Loucy (cell line): Measurements from ENCODE around the gene WWC1.

Experiments
- EZH2phosphoT487 ChIP-seq: fragments of 200-600 bp; IDR thresholded peaks from 2 replicates; pipeline ENCODE4 v1.6.1; 2018; ENCODE audit warnings: antibody characterized with exemption, mild to moderate bottlenecking, moderate library complexity, borderline replicate concordance
- TF ChIP-seq, protein P1 (sequence below): fragments of 200-600 bp; sonication (generic); conservative IDR thresholded peaks from 2 replicates; pipeline ENCODE4 v1.5.1; 2014; ENCODE audit warnings: mild to moderate bottlenecking, antibody characterized with exemption, low read length

DNA sequence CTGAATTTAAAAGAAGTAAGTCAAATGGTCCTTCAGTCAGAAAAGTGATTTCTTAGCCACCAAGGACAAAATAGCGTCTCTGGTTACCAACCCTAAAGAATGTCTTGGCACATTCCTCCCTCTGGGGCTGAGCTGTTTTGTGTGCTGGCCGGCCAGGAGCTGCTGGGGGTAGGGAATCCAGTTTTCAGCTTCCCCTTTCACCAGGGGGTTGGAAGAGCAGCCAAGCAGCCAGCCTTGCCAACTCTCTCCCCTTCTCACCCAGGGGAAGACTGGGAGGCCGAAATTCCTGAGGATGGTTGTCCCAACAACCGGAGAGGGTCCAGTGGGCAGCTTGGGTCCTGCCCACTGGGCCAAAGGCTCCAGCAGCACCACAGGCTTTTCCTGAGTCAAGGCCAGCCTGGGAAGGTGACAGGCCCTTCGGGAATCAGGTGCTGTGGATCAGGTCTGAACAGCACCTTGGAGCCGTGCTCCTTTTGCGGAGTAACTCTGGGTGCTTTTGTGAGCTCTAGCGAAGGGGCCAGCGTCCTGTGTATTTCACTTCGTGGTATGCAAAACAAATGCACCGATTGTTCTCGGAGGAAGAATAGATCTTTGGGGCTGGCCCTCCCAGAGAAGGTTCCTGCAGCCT lies 4.2 kb downstream of the WWC1 start:
- TF ChIP-seq EZH2phosphoT487: no peak
- TF ChIP-seq, protein P1, sequence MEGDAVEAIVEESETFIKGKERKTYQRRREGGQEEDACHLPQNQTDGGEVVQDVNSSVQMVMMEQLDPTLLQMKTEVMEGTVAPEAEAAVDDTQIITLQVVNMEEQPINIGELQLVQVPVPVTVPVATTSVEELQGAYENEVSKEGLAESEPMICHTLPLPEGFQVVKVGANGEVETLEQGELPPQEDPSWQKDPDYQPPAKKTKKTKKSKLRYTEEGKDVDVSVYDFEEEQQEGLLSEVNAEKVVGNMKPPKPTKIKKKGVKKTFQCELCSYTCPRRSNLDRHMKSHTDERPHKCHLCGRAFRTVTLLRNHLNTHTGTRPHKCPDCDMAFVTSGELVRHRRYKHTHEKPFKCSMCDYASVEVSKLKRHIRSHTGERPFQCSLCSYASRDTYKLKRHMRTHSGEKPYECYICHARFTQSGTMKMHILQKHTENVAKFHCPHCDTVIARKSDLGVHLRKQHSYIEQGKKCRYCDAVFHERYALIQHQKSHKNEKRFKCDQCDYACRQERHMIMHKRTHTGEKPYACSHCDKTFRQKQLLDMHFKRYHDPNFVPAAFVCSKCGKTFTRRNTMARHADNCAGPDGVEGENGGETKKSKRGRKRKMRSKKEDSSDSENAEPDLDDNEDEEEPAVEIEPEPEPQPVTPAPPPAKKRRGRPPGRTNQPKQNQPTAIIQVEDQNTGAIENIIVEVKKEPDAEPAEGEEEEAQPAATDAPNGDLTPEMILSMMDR: no peak
